T47D (cell line): ENCODE measurements around the gene CNNM3.

Source experiments
- DNase-seq, 2 experiments: peaks; one replicate each; pipeline versions ENCODE4 v3.0.0 to v3.0.0-alpha.2; 2011 to 2012; ENCODE audit warnings: low read depth in 1 of 2, low spot score in 1 of 2
- JUND ChIP-seq: IDR thresholded peaks from 2 replicates; pipeline ENCODE4 v1.6.1; 2012; ENCODE audit warnings: low read depth
- in situ Hi-C: cut with HindIII; loops from 2 replicates; pipeline ENCODE4 v1.10.0; 2016; ENCODE audit warnings: low sequenced_read_pairs, low pct_unique_long_range_greater_than_20kb

The CNNM3 gene

DNA sequence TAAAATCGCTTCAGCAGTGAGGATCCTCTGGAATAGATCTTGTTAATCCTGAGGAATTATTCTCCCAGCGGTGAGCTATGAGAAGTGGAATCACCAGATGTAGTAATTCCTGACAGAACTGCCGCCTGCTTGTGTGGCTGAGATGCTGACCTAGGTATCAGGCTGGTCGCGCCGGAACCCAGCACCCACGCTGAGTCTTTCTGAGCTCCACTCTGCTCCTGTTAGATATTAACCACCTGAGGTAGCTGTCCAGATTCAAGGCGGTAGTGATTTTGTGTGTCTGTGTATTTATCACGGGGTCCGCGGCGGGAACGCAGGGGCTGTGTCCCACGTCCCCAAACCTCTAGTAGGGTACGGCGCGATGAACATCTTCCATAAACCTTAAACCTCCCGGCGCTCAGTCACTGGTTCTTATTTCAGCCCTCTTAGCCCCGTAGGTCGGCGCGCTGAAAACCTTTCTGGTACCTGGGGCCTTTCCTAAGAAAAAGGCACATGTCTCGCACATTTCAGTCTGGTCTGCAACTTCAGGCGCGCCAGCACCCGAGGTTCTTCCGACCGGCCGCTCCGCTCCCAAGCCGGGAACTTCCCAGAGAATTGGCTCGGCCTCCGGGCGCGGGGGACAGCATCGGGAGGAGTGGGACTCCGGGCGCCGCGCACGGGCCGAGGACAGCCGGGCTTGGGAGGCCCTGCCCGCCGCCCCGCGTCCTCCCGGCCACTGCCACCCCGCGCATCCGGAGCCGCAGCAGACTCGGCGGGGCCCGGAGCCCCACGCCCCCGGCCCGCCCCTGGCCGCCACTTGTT lies 542 bp upstream of the CNNM3 start:
- DNase-seq = no peak
- no peak for TF ChIP-seq JUND
- in situ Hi-C loops = no loop called here

DNA sequence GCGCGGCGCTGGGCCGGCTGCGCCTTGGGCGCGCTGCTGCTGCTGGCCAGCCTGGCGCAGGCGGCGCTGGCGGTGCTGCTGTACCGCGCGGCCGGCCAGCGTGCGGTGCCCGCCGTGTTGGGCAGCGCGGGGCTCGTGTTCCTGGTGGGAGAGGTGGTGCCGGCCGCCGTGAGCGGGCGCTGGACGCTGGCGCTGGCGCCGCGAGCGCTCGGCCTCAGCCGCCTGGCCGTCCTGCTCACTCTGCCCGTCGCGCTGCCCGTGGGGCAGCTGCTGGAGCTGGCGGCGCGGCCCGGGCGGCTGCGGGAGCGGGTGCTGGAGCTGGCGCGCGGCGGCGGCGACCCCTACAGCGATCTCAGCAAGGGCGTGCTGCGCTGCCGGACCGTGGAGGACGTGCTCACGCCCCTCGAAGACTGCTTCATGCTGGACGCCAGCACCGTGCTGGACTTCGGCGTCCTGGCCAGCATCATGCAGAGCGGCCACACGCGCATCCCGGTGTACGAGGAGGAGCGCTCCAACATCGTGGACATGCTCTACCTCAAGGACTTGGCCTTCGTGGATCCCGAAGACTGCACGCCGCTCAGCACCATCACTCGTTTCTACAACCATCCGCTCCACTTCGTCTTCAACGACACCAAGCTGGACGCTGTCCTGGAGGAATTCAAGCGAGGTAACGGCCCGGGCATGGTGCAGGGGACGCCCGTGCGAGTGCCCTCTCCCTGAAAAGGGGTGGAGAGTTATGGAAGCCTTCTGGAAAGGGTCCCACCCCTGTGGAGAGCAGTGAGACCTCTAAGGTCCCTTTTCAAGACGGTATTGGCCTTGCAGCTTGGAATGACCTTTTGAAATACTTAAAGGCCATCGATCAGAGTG lies 1.0 kb downstream of the CNNM3 start:
- no peak for DNase-seq
- in situ Hi-C loops = no loop called here
- TF ChIP-seq JUND = no peak

DNA sequence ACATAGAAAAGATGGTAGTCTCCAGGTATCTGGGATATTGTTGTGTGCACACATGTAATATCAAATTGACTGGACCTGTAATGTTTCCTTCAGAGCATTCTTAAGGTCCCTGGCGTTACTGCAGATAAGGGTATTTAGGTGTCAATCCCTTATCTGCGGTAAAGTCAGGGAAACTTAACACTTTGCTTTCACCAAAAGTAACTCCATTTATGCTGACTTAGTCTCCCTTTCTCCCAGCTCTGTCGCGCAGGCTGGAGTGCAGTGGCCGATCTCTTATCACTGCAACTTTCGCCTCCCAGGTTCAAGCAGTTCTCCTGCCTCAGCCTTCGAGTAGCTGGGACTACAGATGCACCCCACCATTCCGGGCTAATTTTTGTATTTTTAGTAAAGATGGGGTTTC lies 1.8 kb downstream of the CNNM3 start:
- in situ Hi-C loops = no loop called here
- no peak for DNase-seq
- no peak for TF ChIP-seq JUND

DNA sequence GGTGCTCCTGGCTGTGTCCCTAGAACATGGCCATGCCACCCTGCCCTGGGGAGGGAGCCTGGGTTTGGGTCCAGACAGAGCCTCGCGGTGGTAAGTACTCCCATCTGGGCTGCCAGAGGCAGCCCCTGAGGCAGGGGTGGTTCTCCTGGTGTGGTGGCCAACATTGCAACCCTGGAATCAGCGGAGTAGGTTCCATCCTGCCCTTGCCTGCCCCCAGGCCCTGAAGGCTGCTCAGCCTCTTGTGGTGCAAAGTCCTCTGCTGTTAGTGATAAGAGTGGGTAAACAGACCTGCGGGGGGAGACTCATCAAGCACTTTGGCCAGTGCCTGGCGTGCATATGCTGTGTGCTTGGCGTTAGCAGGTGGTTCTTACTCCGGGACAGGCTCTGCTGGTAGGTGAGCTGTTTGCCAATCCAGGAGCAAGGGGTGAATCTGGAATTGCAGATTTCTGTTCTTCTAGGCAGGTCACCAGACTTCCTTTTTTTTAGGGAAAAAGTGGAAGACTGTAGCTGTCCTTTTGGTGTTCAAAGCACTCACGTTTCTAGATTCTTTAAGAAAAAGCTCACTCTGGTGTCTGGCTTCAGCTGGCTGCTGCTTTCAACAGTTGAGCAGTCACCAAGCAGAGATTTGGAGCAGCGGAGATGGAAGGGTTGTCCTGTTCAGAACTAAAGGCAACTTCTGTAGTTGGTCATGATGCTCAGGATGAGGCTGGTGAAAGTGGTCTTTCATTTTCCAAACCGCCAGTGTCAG lies 3.2 kb downstream of the CNNM3 start:
- in situ Hi-C loops = no loop called here
- no peak for TF ChIP-seq JUND
- no peak for DNase-seq

DNA sequence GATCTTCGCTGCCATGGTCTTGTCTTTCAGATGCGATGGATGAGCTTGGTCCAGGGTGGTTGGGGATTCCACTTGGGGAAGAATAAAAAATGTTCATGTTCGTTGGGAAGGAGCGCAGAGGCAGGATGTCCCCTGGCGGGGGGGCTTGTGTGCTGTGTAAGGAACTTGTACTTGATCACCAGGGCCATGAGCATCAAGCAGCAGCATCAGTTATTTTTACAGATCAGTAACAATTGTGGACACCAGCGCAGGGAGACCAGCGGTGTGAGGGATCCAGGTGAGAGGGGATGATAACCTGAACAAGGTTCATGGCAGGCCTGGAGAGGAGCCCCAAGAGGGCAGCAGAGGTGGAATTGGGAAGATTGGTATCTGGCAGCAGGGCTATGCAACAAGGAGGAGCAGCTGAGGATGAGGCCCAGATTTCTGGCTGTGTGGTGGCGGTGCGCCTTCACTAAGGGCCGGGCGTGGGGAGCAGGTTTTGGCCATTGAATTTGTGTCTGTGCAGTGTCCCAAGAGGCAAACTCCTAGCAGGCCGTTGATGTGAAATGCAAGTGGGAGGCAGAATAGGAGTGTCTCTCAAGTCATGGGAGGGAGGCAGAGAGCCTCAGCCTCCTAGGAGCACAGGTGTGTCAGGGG lies 3.9 kb downstream of the CNNM3 start:
- in situ Hi-C loops = no loop called here
- no peak for TF ChIP-seq JUND

DNA sequence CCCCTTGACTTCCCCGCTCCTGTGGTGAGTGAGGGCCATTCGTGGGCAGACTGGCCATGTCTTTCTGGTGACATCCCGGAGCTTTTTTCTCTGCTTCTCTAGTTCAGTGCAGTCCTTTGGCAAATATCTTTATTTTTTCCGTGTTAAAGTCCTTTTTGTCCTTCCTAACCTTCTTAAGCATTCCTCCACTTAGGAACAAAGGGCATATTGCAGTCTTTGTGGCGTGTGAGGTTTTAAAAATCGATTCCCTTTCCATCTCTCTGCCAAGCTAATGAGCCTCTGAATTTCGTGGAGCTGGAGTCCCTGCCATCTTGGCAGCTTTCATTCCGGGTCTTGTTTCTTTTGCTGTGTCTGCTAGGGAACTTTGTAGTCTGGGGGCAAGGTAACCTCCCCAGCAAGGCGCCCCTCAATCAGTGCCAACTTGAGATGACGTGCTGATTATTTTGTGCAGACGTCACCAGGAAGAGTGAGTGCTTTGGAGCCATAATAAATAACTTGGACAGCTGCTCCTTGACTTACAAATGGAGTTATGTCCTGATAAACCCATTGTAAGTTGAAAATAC lies 5.1 kb downstream of the CNNM3 start:
- DNase-seq = no peak
- in situ Hi-C loops = no loop called here
- TF ChIP-seq JUND = no peak

More for the DNA sequence above, 3.9 kb downstream of the CNNM3 start:
- no peak for DNase-seq

DNA sequence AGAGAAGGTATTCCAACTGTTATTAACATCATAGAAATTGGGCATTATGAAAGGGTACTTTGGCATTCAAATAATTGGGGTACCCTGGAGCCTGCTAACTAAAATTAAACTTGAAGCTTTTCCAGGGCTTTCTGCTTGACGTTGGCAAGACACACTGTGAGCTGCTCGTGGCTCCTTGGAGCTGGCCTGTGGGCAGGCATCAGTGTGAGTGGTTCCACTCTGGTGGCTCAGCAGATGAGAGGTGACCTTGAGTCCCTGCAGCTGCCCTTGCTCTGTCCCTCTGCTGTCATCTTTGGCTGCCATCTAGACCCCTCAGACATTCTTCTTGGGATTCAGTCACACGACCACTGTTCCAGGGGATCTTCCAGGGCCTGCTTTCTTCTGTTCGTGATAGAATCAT lies 6.7 kb downstream of the CNNM3 start:
- in situ Hi-C loops = no loop called here
- DNase-seq = no peak
- TF ChIP-seq JUND = no peak

DNA sequence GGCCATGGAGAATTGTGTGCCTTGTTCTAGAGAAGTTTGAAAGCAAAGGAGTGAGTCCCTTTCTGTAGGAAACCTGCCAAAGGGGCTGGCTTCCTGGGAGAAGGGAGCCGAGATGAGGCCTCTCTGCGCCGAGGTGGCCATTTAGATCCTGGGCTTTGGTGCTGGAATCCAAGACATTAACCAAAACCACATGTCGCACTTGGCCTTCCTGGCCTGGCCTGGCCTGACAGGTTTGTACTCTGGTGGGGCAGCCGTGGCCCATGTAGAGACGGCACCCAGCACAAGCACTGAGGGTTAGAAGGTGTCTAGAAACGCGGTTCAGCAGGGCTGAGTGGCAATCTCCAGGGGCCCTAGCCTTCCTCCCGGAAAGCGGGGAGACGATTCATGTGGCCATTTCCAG lies 7.1 kb downstream of the CNNM3 start:
- no peak for TF ChIP-seq JUND
- DNase-seq = no peak
- in situ Hi-C loops = no loop called here

DNA sequence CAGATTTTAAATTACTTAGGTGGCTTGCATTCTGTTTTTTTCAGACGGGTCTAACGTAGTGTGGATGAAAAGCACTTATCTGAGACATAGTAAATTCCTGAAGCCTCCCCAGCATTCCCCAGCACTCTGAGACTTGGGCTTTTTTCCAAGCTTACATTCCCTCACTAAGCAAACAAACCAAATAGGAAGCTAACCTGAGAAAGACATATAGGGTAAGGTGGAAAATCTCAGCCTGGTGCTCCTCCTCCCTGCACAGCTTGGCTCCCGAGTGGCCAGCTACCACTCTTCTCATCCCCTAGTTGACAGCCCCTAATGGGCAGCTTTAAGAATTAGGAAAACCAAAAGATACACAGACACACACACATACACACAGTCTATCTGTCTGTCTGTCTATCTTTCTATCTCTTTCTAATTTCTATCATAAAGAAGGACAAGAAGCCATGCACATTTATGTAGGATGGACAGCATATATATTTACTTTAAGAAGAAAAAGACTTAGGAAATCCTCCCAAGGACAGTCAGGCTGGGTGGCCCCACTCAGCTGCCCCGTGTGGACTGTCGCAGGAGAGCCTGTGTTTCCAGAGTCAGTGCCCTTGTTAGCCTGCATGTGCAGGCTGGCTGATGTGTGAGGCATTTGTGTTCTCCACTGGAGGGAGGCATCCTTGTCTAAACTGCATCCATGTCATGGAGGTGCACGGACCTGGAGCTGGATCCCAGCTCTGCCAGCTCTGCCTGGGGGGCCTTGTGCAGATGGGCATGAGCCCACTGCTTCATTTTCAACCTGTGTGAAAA lies 8.2 kb downstream of the CNNM3 start:
- in situ Hi-C loops = no loop called here
- TF ChIP-seq JUND = no peak
- DNase-seq = peak in 1 of 2 experiments; percentile 82

DNA sequence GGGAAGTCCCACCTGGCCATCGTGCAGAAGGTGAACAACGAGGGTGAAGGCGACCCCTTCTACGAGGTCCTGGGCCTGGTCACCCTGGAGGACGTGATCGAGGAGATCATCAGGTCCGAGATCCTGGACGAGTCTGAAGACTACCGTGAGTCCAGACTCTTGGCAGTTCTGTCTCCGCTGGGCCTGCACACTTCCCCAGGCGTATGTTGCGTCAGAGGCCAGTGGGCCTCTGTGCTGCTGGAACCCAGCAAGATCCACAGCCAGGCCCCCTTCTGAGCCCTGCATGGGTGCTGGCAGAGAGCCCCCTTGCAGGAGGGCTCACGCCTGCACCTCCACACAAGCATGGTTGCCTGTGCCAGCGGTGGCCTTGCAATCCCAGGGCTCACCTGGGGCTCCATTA lies 9.0 kb downstream of the CNNM3 start:
- in situ Hi-C loops = no loop called here
- no peak for TF ChIP-seq JUND
- DNase-seq = no peak

DNA sequence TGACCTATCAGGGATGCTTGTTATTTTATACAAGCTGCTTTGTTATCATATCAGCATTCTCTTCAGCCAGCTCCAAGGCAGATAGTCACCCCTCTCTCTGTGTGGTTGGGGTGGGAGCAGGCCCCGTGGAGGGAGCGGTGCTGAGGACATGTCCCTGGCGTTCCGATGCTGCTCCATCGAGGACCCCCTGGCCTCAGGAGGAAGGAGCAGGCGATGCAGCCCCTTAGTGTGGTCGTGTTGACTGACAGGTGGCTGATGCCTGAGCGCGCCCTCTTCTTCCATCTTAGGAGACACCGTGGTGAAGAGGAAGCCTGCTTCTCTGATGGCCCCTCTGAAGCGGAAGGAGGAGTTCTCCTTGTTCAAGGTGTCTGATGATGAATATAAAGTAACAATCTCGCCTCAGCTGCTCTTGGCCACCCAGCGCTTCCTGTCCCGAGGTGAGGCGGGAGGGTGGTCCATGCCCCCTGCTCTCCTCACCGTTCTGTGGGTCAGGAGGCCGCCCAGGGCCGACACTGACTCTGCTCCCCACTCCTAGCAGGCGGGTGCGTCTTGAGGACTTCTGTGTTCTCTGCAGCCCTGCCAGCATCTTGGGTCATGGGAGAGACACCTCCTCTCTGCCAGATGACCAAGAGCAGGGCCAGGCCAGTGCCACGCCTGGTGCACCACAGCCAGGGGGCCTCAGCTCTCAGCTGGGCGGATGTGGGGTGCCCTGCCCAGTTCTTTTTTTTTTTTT lies 10.6 kb downstream of the CNNM3 start:
- in situ Hi-C loops = no loop called here
- DNase-seq = no peak
- no peak for TF ChIP-seq JUND
